Uterus (tissue), 4 donors: ENCODE measurements around the gene ZSCAN25. TPM values are rescaled to one million over a fixed set of nuclear protein-coding genes. Genes with fewer than 3 reads are reported as not detected.

Experiments used
- DNase-seq, 2 donors: peaks; one replicate each; pipeline ENCODE4 v3.0.0-alpha.2; 2019 to 2020
- H3K27ac ChIP-seq, 2 donors: fragments of 200-600 bp; sonication (generic); 1 replicate in 1 of 2; 2 replicates in 1 of 2; pipeline ENCODE4 v1.5.1; 2016 to 2018
- H3K27me3 ChIP-seq, 2 donors: fragments of 200-600 bp; sonication (generic); one replicate each; pipeline ENCODE4 v1.5.1; 2018 to 2019; ENCODE audit warnings: control low read depth in 1 of 2
- H3K36me3 ChIP-seq, 2 donors: fragments of 200-600 bp; sonication (generic); one replicate each; pipeline ENCODE4 v1.5.1; 2019; ENCODE audit warnings: control low read depth in 1 of 2
- H3K4me1 ChIP-seq, 2 donors: fragments of 200-600 bp; sonication (generic); one replicate each; pipeline ENCODE4 v1.5.1; 2018 to 2019; ENCODE audit warnings: control low read depth in 1 of 2
- H3K4me3 ChIP-seq, 2 donors: fragments of 200-600 bp; sonication (generic); 1 replicate in 1 of 2; 2 replicates in 1 of 2; pipeline ENCODE4 v1.5.1; 2018 to 2019; ENCODE audit warnings: mild to moderate bottlenecking in 1 of 2
- H3K9me3 ChIP-seq, 2 donors: fragments of 200-600 bp; sonication (generic); one replicate each; pipeline ENCODE4 v1.5.1; 2019; ENCODE audit warnings: control low read depth in 1 of 2
- POLR2A ChIP-seq, 2 donors: fragments of 450-650 bp; IDR thresholded peaks; one replicate each; pipeline ENCODE4 v1.6.1; 2016; ENCODE audit warnings: antibody characterized with exemption in 2 of 2, mild to moderate bottlenecking in 1 of 2, moderate library complexity in 1 of 2
- intact Hi-C: fragments of 100-400 bp; cut with DNase I; formaldehyde crosslinking; loops from one replicate; pipeline ENCODE4 v1.15.1; 2023; ENCODE audit warnings: low total_unique reads
- total RNA-seq, 4 donors: library from RNA; depleted of rRNA in 3 of 4; stranded (reverse); fragments of >200 nt in 3 of 4; gene quantifications; one replicate each; pipeline versions ENCODE4 v1.1.0 to v1.2.4, GENCODE V29; 2014 to 2023
- TF ChIP-seq, protein P1 (sequence below), 4 experiments: fragments of 200-600 bp in 2 of 4; fragments of 450-650 bp in 2 of 4; sonication (generic) in 2 of 4; IDR thresholded peaks; one replicate each; pipeline ENCODE4 v1.5.1; 2016 to 2019; ENCODE audit warnings: antibody characterized with exemption in 4 of 4, mild to moderate bottlenecking in 2 of 4, moderate library complexity in 1 of 4
- donor health status: DM: yes; HTN: yes; CAD: no.

ZSCAN25 gene
- total RNA-seq, 4 donors from 2014 or later = 6.8 to 26.9 (median 22.8) TPM

- intact Hi-C loops = no loop called here
- no peak overlapping the region for H3K4me3 ChIP-seq
- no peaks in the 10 kb centered on the region for H3K27me3 ChIP-seq
- no peak for DNase-seq
- H3K4me1 ChIP-seq = peaks cover 5 to 8% of the 10 kb centered on the region in 2 donors
- H3K27ac ChIP-seq = no peak overlapping the region
- TF ChIP-seq, protein P1, sequence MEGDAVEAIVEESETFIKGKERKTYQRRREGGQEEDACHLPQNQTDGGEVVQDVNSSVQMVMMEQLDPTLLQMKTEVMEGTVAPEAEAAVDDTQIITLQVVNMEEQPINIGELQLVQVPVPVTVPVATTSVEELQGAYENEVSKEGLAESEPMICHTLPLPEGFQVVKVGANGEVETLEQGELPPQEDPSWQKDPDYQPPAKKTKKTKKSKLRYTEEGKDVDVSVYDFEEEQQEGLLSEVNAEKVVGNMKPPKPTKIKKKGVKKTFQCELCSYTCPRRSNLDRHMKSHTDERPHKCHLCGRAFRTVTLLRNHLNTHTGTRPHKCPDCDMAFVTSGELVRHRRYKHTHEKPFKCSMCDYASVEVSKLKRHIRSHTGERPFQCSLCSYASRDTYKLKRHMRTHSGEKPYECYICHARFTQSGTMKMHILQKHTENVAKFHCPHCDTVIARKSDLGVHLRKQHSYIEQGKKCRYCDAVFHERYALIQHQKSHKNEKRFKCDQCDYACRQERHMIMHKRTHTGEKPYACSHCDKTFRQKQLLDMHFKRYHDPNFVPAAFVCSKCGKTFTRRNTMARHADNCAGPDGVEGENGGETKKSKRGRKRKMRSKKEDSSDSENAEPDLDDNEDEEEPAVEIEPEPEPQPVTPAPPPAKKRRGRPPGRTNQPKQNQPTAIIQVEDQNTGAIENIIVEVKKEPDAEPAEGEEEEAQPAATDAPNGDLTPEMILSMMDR (IDR thresholded peaks at IDR 0.05) = no peak
- TF ChIP-seq POLR2A (IDR thresholded peaks at IDR 0.05) = no peak
- H3K9me3 ChIP-seq = no peaks in the 10 kb centered on the region
- no peaks in the 10 kb centered on the region for H3K36me3 ChIP-seq
These were observed 2.0 kb downstream of the ZSCAN25 start for GRCh38 chr7:99618726-99619125.

- TF ChIP-seq, protein P1 (IDR thresholded peaks at IDR 0.05) = no peak
- TF ChIP-seq POLR2A (IDR thresholded peaks at IDR 0.05) = no peak
- Histone ChIP-seq H3K27me3 (no peaks in the 10 kb centered on the region), H3K27ac (no peak overlapping the region), H3K9me3 (no peaks in the 10 kb centered on the region), H3K4me3 (no peak overlapping the region), H3K36me3 (no peaks in the 10 kb centered on the region), H3K4me1 (peaks cover 5 to 8% of the 10 kb centered on the region in 2 donors)
- no peak for DNase-seq
- intact Hi-C loops = no loop called here
These were observed 2.9 kb downstream of the ZSCAN25 start for GRCh38 chr7:99619571-99620130.

DNA sequence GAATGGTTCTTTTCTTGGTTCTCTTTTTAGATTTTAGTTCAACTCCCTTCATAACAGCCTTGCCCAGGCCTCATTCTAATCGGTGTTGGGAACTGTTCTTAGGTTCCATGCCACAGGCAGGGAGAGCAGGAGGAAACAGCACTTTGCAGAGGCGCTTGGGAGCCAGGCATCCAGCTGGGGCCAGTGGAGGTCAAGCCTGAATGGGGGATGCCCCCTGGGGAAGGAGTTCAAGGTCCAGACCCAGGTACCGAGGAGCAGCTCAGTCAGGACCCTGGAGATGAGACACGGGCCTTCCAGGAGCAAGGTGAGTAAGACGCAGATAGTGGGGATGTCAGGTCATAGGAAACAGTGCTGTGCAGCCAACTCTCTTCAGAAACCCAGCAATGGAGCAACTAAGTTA, 4.5 kb downstream of the ZSCAN25 start:
- Histone ChIP-seq H3K36me3 (no peaks in the 10 kb centered on the region), H3K27ac (no peak overlapping the region), H3K27me3 (no peaks in the 10 kb centered on the region), H3K9me3 (no peaks in the 10 kb centered on the region), H3K4me3 (no peak overlapping the region), H3K4me1 (peaks cover under 1 to 8% of the 10 kb centered on the region in 2 donors)
- TF ChIP-seq POLR2A (IDR thresholded peaks at IDR 0.05) = no peak
- TF ChIP-seq, protein P1 (IDR thresholded peaks at IDR 0.05) = no peak
- intact Hi-C loops = no loop called here
- DNase-seq = no peak

GRCh38 chr7:99622596-99622995, 5.8 kb downstream of the ZSCAN25 start:
- H3K4me3 ChIP-seq = no peak overlapping the region
- intact Hi-C loops = no loop called here
- no peak overlapping the region for H3K27ac ChIP-seq
- no peaks in the 10 kb centered on the region for H3K27me3 ChIP-seq
- TF ChIP-seq POLR2A (IDR thresholded peaks at IDR 0.05) = no peak
- no peaks in the 10 kb centered on the region for H3K9me3 ChIP-seq
- peaks cover 0 to 8% of the 10 kb centered on the region in 2 donors for H3K4me1 ChIP-seq
- no peak for DNase-seq
- H3K36me3 ChIP-seq = no peaks in the 10 kb centered on the region

- no peak for DNase-seq
- no peak overlapping the region for H3K27ac ChIP-seq
- H3K4me3 ChIP-seq = no peak overlapping the region
- no peaks in the 10 kb centered on the region for H3K9me3 ChIP-seq
- no peaks in the 10 kb centered on the region for H3K27me3 ChIP-seq
- TF ChIP-seq POLR2A (IDR thresholded peaks at IDR 0.05) = no peak
- TF ChIP-seq, protein P1 (IDR thresholded peaks at IDR 0.05) = no peak
- no peaks in the 10 kb centered on the region for H3K36me3 ChIP-seq
- intact Hi-C loops = no loop called here
- peaks cover 0 to 2% of the 10 kb centered on the region in 2 donors for H3K4me1 ChIP-seq
These were observed 6.4 kb downstream of the ZSCAN25 start for GRCh38 chr7:99623091-99623693.
